ENCODE data around the gene GNGT1.

The GNGT1 gene

GRCh38 chr7:93938293-93938692 is 31.9 kb downstream of the GNGT1 start:
- DNase-seq (ENCODE audit: low read depth in 1 of 2, low spot score in 1 of 2), result no peak

GRCh38 chr7:93941945-93942344 is 35.6 kb downstream of the GNGT1 start:
- DNase-seq (ENCODE audit: low read depth in 1 of 2, low spot score in 1 of 2), result no peak

GRCh38 chr7:93943816-93944540 is 37.6 kb downstream of the GNGT1 start:
- DNase-seq (ENCODE audit: low read depth in 1 of 2, low spot score in 1 of 2), result no peak

GRCh38 chr7:93944673-93945072 is 38.3 kb downstream of the GNGT1 start:
- no peak for DNase-seq (ENCODE audit: low read depth in 1 of 2, low spot score in 1 of 2)

GRCh38 chr7:93945083-93945482 is 38.7 kb downstream of the GNGT1 start:
- DNase-seq (ENCODE audit: low read depth in 1 of 2, low spot score in 1 of 2), result no peak

GRCh38 chr7:93945756-93946535 is 39.6 kb downstream of the GNGT1 start:
- no peak for DNase-seq (ENCODE audit: low read depth in 1 of 2, low spot score in 1 of 2)

GRCh38 chr7:93948106-93948505 is 41.7 kb downstream of the GNGT1 start:
- no peak for DNase-seq (ENCODE audit: low read depth in 1 of 2, low spot score in 1 of 2)

- DNase-seq (ENCODE audit: low read depth in 1 of 2, low spot score in 1 of 2), result no peak
These were observed 42.5 kb downstream of the GNGT1 start for GRCh38 chr7:93948873-93949272.

- DNase-seq (ENCODE audit: low read depth in 1 of 2, low spot score in 1 of 2), result no peak
These were observed 43.1 kb downstream of the GNGT1 start for GRCh38 chr7:93949423-93949822.

- no peak for DNase-seq (ENCODE audit: low read depth in 1 of 2, low spot score in 1 of 2)
These were observed 48.9 kb downstream of the GNGT1 start for GRCh38 chr7:93955304-93955703.

GRCh38 chr7:93957767-93958166 is 51.4 kb downstream of the GNGT1 start:
- DNase-seq (ENCODE audit: low read depth in 1 of 2, low spot score in 1 of 2), result no peak

- no peak for DNase-seq (ENCODE audit: low read depth in 1 of 2, low spot score in 1 of 2)
These were observed 51.8 kb downstream of the GNGT1 start for GRCh38 chr7:93958216-93958615.

GRCh38 chr7:93958651-93959050 is 52.3 kb downstream of the GNGT1 start:
- no peak for DNase-seq (ENCODE audit: low read depth in 1 of 2, low spot score in 1 of 2)
